T-helper 1 cell treated with Interleukin-12 subunit alpha and Interleukin-12 subunit beta and Interleukin-4 antibody, amounts not matched to agents 30 ng/mL and 1 ng/mL, for 36 hours (primary cell): Measurements from ENCODE around the gene NAMPT. TPM values are rescaled to one million over a fixed set of nuclear protein-coding genes. Genes with fewer than 3 reads are reported as not detected.
"Not testable (repeated sequence)": the region's sequence is repeated elsewhere in the genome, so short reads cannot be mapped to it uniquely, and the experiment has no call there.

ENCODE experiments used
- intact Hi-C: fragments of 100-400 bp; cut with micrococcal nuclease; formaldehyde crosslinking; loops from one replicate; pipeline ENCODE4 v1.15.1; 2024
- total RNA-seq: library from RNA; stranded (reverse); gene quantifications from 2 replicates; pipeline ENCODE4 v1.2.3, GENCODE V29; 2022

NAMPT gene
- 99.6 and 107 TPM in 2 replicates for total RNA-seq

DNA sequence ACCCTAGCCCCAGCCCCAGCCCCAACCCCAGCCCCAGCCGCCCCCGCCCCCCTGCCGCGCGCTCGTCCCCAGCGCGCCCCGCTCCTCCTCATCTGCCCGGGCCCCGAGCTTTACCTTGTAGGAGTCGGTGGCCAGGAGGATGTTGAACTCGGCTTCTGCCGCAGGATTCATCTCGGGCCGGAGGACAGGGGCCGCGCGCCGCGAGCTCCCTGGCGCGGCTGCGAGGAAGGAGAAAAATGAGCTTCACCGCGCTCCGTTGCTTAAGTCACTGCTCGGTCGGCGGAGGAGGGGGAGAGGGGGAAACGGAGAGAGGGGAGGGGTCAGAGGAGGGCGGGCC, at the start of gene NAMPT:
NAMPT (minus strand) TSS at position 270 of the 337 bp plus-strand sequence; CDS start at position 171, 99 bp downstream.
- intact Hi-C loops = loop anchor here (1.0 to 5.0 kb wide), 22 partner anchors 24 to 1459 kb away; partner anchors contain the start of genes ATXN7L1, CCDC71L, COG5 and DUS4L

DNA sequence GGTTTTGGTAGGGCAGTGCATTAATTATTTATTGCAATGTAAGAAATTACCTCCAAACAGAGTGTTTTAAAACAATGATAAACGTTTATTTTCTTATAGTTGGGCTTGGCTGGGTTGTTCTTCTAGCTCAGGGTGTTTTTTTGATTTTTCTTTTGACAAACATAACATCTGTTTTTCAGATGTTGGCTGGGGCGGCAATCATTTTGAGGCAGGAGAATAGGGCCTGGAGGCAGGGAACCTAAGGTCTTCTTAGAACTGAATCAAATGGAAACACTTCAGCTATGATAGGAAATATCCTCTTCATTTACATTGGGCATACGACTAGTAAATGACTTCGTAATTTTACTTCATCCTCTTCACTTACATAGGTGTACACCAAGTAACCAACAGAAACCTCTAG, 47.4 kb upstream of the NAMPT start:
- intact Hi-C loops = no loop called here

DNA sequence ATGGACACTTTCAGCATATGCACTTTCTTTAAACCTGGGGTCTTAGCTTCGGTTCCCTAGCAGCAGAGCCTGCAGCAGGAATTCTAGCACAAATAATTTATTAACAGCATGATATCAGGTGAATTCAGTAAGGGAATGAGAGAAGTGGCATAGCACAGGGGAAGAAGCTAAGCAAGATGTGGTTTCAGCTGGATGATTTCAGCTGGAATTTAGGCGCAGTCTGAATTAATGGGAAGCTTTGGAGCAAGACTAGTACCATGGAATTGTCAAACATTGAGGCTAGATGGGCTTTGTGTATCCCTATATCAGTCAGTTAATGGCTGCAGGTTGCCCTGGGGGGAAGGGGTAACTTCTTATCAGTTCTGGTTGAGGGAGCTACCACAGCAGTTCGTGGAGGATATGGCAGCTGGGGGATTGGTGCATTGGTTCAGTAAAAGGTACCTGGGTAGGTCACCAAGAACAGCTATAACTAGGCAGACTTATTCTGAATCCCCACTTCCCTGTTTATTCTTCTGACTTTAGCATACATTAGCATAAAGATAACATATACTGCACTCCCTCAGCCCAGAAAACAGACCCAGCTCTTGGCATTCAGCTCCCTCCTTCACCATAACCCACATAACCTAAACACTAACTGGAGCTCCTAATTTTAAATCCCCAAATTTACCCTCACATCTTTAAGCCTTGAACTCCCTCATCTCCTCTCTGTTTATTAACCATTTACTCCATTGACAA, 46.8 kb upstream of the NAMPT start:
- intact Hi-C loops = no loop called here

DNA sequence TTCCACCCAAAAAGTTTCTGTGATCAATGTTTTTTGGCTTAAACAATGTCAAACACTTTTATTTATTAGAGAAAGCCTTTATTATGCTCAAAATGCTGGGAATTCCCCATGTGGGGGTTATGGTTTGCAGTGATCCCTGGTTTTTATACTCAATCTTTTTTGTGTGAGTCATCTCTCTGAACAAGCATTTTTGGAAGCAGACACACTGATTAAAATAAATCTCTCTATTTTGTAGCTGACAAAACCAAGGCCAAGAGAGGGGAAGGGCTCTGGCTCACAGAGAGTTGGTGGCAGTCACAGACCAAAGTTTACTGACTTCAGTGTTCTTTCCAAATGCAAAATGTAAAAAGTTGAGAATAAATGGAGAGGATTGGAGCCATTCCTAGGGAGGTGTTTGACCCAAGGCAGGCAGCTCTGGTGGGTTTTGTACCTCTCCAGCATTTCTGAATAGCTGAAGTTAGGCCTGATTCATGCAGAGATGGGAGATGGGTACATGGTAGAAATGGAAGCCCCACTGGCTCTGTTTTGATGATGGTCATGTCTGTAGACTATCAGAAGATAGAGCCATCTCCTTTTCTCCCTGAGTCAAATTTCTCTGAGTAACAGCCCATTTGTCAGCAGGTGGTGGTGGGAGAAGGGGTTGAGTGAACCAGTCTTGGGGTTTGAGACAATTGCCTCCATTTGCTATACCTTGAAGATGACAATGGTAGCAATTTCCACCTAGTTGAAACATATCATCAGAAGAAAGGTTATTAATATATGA, 45.4 kb upstream of the NAMPT start:
- intact Hi-C loops = no loop called here

DNA sequence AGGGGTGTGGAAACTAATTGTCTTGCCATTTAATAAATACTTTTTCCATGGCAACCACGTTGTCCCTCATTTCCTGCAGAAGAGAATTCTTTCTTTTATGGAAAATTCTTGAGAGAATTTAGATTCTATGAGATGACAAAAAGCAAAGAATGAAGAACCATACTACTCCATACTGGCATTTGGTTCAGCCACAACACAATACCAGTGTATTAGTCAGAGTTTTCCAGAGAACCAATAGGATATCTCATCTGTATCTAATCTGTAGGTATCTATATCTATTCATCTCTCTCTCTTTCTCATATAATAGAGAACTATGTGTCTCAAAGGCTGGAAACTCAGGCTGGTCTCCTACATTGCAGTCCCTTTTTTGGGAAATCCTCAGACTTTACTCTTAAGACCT, 44.6 kb upstream of the NAMPT start:
- intact Hi-C loops = no loop called here

DNA sequence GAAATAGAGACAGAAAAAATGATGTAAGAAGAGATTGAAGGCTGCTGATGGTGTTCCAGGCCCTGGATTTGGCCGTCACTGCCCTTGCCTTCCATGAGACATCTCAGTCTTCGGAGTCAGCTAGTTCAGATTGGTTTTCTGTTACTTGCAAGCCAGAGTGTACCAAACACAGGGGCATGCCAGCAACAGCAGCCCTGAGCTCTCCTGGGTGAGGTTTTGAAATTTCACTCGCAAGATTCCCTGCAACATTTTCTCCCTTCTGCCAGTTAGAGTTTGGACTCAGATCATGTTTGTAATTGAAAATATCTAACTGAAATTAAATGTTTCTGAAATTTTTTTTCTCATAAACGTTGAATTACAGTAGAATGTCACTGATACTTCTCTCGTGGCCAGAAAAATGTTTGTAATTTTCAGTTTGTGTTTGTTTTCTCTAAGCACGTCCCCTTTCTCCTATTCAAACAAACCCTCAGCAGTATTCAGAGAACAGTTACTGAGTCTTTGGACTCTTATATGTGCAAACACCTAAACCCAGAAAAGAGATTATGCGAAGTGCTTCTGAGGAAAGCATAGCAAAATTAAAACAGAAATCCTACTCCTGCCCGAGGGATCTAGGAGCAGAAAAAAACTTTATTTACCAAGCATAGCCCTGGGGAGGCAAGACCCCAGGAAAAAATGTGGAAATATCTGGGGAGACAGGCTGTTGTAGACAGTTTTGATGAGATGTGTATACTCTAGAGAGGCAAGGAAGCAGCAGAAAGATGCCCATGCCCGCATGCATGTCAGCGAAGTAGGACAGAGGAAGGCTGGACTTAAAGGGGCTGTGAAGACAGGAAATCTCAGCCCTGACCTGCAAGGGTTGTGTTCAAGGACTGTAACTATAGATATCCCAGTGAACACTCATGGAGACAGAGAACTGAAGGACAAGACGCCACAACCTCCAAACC, 43.0 kb upstream of the NAMPT start:
- intact Hi-C loops = no loop called here

DNA sequence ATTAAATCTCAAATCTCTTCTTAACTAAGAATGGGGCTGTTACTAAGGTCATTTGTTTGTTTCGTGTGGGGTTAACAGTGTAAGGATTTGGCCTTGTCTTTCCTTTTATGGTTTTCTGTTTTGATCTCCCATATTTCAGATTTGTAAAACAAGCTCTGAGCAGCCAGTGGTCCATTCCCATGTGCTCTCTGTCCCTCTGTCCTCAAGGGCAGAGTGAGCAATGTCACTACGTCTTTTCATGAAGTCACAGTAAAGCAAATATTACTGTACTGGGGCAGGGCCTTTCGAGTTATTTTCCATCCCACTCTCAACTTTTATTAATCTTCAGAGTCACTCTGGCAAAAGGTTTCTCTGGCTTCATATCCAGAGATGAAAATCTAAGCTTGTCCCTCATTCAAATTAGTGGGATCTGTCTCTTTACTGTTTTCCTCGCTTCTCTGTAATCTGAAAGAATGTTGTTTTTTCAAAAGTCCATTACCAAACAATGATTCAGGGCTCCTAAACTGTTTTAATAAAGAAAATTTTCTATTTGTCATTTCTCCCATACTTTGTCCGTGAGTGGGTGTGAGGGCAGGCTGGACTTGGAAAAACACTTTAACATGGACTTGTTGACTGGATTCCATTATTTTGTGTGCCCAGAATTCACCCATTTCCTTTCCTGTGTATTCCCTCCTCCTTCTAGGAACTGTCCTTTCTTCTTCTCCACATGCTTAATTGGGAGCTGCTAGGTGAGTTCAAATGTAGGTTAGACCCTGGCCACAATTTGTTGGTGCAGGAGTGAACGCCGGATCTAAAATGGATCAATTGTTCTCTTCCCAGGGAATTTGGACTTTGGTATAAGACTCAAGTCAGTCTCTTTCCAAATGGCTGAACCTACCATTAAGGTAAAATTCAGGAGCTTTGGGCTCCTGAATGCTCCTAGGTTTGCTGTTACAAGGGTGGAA, 42.1 kb upstream of the NAMPT start:
- intact Hi-C loops = no loop called here

DNA sequence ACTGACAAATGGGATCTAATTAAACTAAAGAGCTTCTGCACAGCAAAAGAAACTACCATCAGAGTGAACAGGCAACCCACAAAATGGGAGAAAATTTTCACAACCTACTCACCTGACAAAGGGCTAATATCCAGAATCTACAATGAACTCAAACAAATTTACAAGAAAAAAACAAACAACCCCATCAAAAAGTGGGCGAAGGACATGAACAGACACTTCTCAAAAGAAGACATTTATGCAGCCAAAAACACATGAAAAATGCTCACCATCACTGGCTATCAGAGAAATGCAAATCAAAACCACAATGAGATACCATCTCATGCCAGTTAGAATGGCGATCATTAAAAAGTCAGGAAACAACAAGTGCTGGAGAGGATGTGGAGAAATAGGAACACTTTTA, 39.7 kb upstream of the NAMPT start:
- intact Hi-C loops = not testable (repeated sequence)

DNA sequence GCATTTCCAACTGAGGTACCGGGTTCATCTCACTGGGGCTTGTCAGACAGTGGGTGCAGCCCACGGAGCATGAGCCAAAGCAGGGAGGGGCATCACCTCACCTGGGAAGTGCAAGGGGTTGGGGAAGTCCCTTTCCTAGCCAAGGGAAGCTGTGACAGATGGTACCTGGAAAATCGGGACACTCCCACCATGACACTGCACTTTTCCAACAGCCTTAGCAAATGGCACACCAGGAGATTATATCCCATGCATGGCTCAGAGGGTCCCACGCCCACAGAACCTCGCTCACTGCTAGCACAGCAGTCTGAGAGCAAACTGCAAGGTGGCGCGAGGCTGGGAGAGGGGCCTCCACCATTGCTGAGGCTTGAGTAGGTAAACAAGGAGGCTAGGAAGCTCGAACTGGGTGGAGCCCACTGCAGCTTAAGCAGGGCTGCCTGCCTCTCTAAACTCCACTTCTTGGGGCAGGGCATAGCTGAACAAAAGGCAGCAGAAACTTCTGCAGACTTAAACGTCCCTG, 35.5 kb upstream of the NAMPT start:
- intact Hi-C loops = not testable (repeated sequence)

DNA sequence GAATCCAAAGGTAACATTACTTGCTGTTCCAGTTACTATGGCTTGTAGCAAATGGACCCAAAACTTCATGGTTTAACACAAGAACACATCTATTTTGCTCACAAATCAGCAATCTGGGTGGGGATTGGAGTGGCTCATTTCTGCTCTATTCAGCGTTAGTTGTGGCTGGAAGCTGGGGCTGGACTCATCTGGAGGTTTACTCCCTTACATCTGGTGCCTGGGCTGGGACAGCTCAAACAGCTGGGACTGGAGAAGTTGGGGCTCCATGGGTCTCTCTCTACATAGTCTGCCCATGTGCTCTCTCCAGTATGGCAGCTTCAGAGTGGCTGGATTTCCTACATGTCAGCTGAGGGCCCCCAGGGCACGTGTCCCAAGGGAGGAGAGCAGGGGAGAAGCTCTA, 33.7 kb upstream of the NAMPT start:
- intact Hi-C loops = no loop called here

DNA sequence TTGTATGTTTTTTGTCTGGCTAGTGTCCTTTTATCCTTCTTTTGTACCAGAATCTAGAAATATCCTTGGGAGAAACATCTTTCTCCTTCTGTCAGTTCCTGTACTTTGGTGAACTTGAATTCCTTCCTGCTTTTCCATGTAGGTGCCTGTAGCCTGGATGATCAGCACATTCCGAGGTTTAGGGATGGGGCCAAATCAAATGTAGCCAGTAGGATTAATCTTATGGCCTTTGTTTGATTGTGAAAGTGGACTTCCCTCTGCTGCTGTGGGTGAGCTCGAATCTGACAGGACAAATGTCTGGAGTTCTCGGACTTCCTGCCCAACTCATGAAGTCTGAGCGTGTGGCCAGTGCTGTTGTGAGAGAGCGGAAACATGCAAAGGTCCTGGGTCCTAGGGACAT, 33.2 kb upstream of the NAMPT start:
- intact Hi-C loops = no loop called here

DNA sequence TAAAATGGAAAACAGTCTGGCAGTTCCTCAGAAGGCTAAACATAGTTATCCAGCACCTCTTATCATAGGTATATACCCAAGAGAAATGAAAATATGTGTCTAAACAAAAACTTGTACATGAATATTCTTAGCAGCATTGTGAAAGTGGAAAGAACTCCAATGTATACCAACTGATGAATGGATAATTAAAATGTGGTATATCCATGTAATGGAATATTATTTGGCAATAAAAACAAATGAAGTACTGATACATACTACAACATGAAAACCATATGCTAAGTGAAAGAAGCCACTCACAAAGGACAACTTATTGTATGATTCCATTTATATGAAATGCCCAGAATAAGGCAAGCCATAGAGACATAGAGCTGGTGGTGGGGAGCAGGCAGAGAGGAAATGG, 32.2 kb upstream of the NAMPT start:
- intact Hi-C loops = no loop called here

DNA sequence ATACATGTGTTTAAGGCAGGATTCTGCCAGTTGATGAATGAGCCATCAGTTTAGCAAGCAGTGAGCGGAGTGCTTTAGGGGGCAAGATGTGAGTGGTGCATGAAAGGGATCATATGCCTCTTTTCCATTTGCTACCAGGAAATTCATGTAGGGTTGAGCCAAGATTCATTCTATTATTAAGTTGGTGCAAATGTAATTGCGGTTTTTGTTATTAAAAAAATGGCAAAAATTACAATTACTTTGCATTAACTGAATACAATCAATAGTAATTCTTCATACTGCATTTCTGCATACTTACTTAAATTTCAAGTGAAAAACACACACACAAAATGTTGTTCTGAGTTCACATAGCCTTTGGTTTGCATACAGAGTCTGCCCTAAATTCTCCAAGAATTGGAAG, 30.1 kb upstream of the NAMPT start:
- intact Hi-C loops = no loop called here

DNA sequence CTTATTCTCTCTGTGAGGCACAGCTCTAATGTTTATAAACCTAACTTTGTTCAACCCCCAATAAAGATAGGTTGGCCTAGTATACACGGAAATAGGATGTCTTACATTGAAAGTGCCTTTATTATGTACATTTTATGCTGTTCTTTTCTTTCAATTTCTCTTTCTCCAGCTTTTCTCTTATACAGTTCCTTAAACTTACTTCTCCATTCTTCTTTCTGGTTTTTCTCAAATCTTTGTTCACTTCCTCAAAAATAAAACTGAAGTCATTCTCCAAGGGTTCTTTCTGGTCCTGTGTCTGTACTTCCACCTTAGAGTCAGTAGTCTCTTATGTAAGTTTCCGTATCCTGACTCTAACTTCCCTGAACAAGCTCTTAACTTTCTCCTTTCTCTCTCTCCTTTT, 29.2 kb upstream of the NAMPT start:
- intact Hi-C loops = no loop called here

DNA sequence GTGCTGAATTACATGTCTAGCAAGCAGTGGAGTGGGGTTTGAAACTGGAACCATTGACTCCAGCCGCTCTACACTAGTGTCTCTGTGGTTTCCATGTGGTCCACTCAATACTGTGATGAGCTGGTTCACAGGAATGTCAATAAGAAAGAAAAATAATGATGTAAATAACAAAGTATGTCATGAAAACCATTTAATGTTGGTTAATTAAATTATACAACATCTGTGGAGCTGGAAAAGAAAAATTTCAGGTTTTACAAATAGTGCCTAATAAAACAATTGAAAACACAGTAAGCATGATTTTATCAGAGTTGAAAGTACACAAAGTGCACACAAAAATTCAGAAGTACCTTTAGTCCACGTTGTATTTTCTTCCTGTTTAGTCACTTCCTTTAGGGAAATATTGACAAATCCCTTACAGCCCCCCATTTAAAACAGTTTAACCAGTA, 28.7 kb upstream of the NAMPT start:
- intact Hi-C loops = no loop called here

DNA sequence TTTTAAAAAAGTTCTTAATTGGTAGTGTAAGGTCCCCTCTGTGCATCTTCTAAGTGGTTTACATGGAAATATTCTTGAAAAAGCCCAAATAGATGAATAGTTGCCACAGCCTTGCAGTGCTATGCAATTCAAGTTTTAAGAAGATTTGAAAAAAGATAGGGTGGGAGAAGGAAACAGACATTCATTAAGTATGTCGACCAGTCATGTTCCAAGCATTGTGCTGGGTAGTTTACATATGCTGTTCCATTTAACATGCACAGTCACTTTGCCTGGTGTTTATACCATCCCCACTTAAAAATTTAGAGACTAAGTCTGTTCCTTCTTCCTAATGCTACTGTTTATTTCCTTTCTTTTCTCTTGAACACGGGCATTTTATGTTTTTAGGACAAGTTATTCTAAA, 28.1 kb upstream of the NAMPT start:
- intact Hi-C loops = no loop called here

DNA sequence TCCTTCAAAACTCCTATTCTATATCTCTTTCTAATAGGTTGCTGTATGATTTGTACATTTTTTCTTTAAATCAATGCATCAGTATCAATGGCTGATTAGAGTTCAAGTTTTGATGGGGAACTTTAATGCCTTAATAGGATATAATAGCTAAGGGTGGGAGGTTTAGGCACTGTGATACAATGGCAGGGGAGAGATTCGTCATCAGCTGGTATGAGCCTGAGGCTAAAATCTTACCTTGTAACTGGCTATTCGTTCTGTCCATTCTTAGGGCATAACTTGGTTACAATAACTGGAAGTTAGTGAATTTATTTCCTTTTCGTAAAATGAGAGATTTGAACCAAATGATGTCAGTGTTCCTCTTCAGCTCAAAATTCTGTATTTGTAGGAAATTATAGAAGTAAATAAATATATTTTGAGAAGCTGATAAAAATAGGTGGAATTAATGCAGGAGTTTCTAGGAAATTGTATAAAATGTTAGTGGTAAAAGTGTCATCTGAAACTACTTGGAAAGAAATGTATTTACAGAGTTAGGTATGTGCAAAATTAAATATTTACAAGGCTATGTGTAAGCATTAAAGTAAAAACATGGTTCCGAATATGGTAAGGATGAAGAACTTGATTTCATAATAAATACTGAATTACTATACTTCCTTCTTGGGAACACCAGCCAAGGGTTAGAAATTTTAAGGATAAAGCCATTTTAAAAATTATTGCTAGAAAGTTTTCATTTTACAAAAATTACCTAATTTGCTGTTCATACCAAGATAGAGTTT, 27.5 kb upstream of the NAMPT start:
- intact Hi-C loops = no loop called here

DNA sequence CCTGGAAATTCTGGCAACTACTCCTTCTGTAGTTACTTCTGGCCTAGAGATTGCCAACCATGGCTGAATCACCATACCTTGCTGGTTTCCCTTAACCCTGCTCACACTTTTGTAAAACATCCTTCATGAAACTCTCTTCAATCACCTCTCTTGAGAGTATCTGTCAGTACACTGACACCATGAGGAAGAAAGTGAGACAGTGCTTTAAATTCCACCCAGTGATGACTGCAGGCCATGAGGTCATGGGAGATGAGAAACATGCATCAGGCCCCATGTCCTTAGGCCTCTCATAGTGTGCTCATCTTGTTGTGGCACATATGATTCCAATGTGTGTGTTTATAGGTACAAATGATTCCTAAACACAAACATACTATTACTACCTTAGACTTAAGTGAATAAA, 24.6 kb upstream of the NAMPT start:
- intact Hi-C loops = no loop called here

DNA sequence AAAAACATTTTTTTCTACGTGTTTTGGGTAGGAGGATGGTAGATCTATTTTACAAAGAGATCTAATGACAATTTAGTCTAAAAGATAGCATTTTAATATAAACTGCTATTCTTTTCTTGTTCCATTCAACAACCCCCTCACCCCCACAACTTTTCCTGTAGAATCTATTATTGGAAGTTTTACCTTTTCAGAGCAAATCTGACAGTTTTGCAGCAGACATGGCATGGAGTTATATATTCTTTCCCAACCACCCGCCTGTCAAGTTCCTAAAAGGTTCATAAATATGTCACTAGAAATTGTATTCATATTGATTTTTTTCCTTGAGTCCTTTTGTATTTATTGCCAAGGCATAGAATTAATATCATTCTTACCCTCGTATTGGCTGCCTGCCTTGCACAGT, 21.5 kb upstream of the NAMPT start:
- intact Hi-C loops = no loop called here

DNA sequence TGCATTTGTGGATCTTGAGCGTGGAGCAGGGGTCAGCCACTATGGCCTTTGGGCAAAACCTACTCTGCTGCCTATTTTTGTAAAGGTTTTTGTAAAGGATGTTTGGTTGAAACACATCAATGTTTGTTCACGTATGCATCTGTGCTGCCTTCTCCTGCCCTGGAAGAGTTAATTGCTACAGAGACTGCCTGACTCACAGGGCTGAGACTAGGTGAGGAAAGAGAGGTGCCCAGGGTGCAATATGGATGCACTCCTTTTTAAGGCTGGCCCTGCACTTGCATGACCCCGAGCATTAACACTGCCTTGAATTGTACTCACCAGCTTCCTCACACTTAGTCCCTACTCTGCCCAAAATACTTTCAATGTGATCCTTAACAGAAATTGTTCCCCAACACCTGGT, 20.9 kb upstream of the NAMPT start:
- intact Hi-C loops = no loop called here
